GM23248 (cell line): ENCODE data around the gene ZNF213. TPM values are rescaled to one million over a fixed set of nuclear protein-coding genes. Genes with fewer than 3 reads are reported as not detected.

Experiments used
- DNase-seq: peaks from one replicate; pipeline ENCODE4 v3.0.0-alpha.2; 2015
- H2AFZ ChIP-seq: fragments of 200-600 bp; sonication (generic); 2 replicates; pipeline ENCODE4 v1.6.1; 2016; ENCODE audit warnings: antibody characterized with exemption
- H3F3A ChIP-seq: fragments of 200-600 bp; sonication (generic); 2 replicates; pipeline ENCODE4 v1.6.1; 2016; ENCODE audit warnings: mild to moderate bottlenecking, antibody characterized with exemption, mixed run types; ENCODE audit not compliant: insufficient read depth
- H3K27ac ChIP-seq: fragments of 200-600 bp; sonication (generic); 2 replicates; pipeline ENCODE4 v1.5.1; 2016; ENCODE audit warnings: mild to moderate bottlenecking
- H3K27me3 ChIP-seq: fragments of 200-600 bp; sonication (generic); replicated peaks from 2 replicates; pipeline ENCODE4 v1.6.1; 2016; ENCODE audit warnings: mild to moderate bottlenecking; ENCODE audit not compliant: insufficient read depth
- H3K36me3 ChIP-seq: fragments of 200-600 bp; sonication (generic); 2 replicates; pipeline ENCODE4 v1.6.1; 2016; ENCODE audit warnings: low read depth, mild to moderate bottlenecking
- H3K4me1 ChIP-seq: fragments of 200-600 bp; sonication (generic); 2 replicates; pipeline ENCODE4 v1.6.1; 2016; ENCODE audit warnings: mild to moderate bottlenecking; ENCODE audit not compliant: insufficient read depth
- H3K4me2 ChIP-seq: fragments of 200-600 bp; sonication (generic); one replicate; pipeline ENCODE4 v1.6.1; 2016; ENCODE audit warnings: mild to moderate bottlenecking; ENCODE audit not compliant: unreplicated experiment
- H3K4me3 ChIP-seq: fragments of 200-600 bp; sonication (generic); 2 replicates; pipeline ENCODE4 v1.5.1; 2016; ENCODE audit warnings: mild to moderate bottlenecking
- H3K79me2 ChIP-seq: fragments of 200-600 bp; sonication (generic); 2 replicates; pipeline ENCODE4 v1.6.1; 2016; ENCODE audit warnings: mild to moderate bottlenecking; ENCODE audit not compliant: insufficient read depth
- H3K9ac ChIP-seq: fragments of 200-600 bp; sonication (generic); 2 replicates; pipeline ENCODE4 v1.6.1; 2016; ENCODE audit warnings: mild to moderate bottlenecking
- H3K9me2 ChIP-seq: fragments of 200-600 bp; sonication (generic); 2 replicates; pipeline ENCODE4 v1.6.1; 2016; ENCODE audit warnings: mixed run types, mild to moderate bottlenecking, moderate library complexity; ENCODE audit not compliant: insufficient read depth
- H3K9me3 ChIP-seq: fragments of 200-600 bp; sonication (generic); one replicate; pipeline ENCODE4 v1.6.1; 2017; ENCODE audit warnings: low read depth
- H4K20me1 ChIP-seq: fragments of 200-600 bp; sonication (generic); 2 replicates; pipeline ENCODE4 v1.6.0; 2016; ENCODE audit not compliant: insufficient read depth
- EZH2 ChIP-seq: fragments of 200-600 bp; sonication (generic); IDR thresholded peaks from 2 replicates; pipeline ENCODE4 v1.6.1; 2018; ENCODE audit warnings: antibody characterized with exemption, mild to moderate bottlenecking; ENCODE audit not compliant: insufficient read depth, poor library complexity, severe bottlenecking
- EZH2phosphoT487 ChIP-seq: fragments of 200-600 bp; sonication (generic); IDR thresholded peaks from 2 replicates; pipeline ENCODE4 v1.6.1; 2018; ENCODE audit warnings: antibody characterized with exemption, moderate library complexity, mild to moderate bottlenecking, low read depth; ENCODE audit not compliant: insufficient read depth
- WGBS, 2 experiments: methylation state at CpG; one replicate each; pipeline ENCODE4 v1.1.6; 2015 to 2017; ENCODE audit warnings: low lambda C conversion rate in 2 of 2, low coverage in 1 of 2; ENCODE audit errors: missing lambda C conversion rate in 2 of 2; 5-methylcytosine and 5-hydroxymethylcytosine counted together
- in situ Hi-C: fragments of 300-500 bp; cut with MboI; formaldehyde crosslinking; loops from 2 replicates; pipeline ENCODE4 v1.15.0; 2020
- polyA plus RNA-seq: library from polyadenylated mRNA; unstranded; fragments of >200 nt; fragmentation: Nextera tagmentation; extraction: Ambion mirVana; gene quantifications from 2 replicates; pipeline ENCODE4 v1.2.1, GENCODE V29; 2016
- total RNA-seq: library from RNA; depleted of rRNA; stranded (reverse); fragments of >200 nt; shearing (Covaris generic); gene quantifications from 2 replicates; pipeline ENCODE4 v1.2.3, GENCODE V29; 2014

Gene ZNF213
- total and polyA plus RNA-seq, 2 experiments from 2014 or later: 5.3 to 7.3 TPM

GRCh38 chr16:3186946-3187690, 52.3 kb downstream of the ZNF213 start:
- Histone ChIP-seq H3K4me2 (peak overlapping the region; percentile 53), H3K9me3 (no peaks in the 10 kb centered on the region), H3K27me3 (no peaks in the 10 kb centered on the region), H3K9ac (no peak overlapping the region), H3K36me3 (no peaks in the 10 kb centered on the region), H3K79me2 (no peaks in the 10 kb centered on the region), H3K4me1 (peaks cover 6% of the 10 kb centered on the region; the same call in 1 of the 2 replicates), H2AFZ (no peak overlapping the region; the same call in 1 of the 2 replicates), H3K27ac (no peak overlapping the region), H3F3A (peaks cover 18% of the 10 kb centered on the region; the same call in 1 of the 2 replicates), H3K9me2 (no peaks in the 10 kb centered on the region), H3K4me3 (0 out of 2 replicates have a peak overlapping the region, but pooled peaks have one; percentile 79), H4K20me1 (no peaks in the 10 kb centered on the region)
- 74 to 78% methylated on average over 23 of the region's 23 CpGs for WGBS, 2 experiments
- TF ChIP-seq EZH2 (no peak), EZH2phosphoT487 (no peak)
- in situ Hi-C loops: no loop called here
- no peak for DNase-seq

GRCh38 chr16:3187798-3188674, 53.2 kb downstream of the ZNF213 start, which contains the start of gene OR1F1:
Gene OR1F1, plus strand, starts transcription at chr16:3188204.
- Histone ChIP-seq H2AFZ (peak within 1 kb of the TSS; percentile 96), H3K27me3 (no peaks in the 10 kb centered on the region), H3F3A (peaks cover 14% of the 10 kb centered on the region; the same call in 1 of the 2 replicates), H3K9ac (peak within 1 kb of the TSS; percentile 58), H3K4me3 (peak within 1 kb of the TSS; percentile 79), H3K4me1 (peaks cover 6% of the 10 kb centered on the region; the same call in 1 of the 2 replicates), H3K36me3 (no peaks in the 10 kb centered on the region), H3K9me2 (no peaks in the 10 kb centered on the region), H4K20me1 (no peaks in the 10 kb centered on the region), H3K27ac (no peak within 1 kb of the TSS), H3K79me2 (no peaks in the 10 kb centered on the region), H3K9me3 (no peaks in the 10 kb centered on the region), H3K4me2 (peak within 1 kb of the TSS; percentile 77)
- in situ Hi-C loops: no loop called here
- TF ChIP-seq EZH2phosphoT487: no peak
- no peak for TF ChIP-seq EZH2
- 2% methylated on average over 39 to 51 of the region's 51 CpGs for WGBS, 2 experiments
- DNase-seq: peak; percentile 54

DNA sequence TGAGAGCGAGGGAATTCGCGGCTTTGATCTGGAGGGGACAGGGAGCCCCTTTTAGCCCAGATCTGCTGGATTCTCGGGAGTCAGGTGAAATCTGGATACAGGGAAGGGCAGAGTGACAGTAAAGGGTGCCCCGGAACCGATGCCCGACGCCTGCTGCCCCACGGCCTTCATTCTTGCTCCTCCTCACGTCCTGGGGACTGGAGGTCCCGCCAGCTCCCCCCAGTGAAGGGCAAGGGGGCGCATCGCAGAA, 53.8 kb downstream of the ZNF213 start:
- H3K4me3 ChIP-seq: peak overlapping the region; percentile 79
- peak overlapping the region; percentile 77 for H3K4me2 ChIP-seq
- H3K4me1 ChIP-seq: peaks cover 3% of the 10 kb centered on the region; the same call in 1 of the 2 replicates
- no peaks in the 10 kb centered on the region for H3K9me2 ChIP-seq
- no peaks in the 10 kb centered on the region for H3K36me3 ChIP-seq
- H3K27ac ChIP-seq: no peak overlapping the region
- 4 to 5% methylated on average over 11 to 13 of the region's 13 CpGs for WGBS, 2 experiments
- peak overlapping the region; percentile 96 for H2AFZ ChIP-seq
- peak overlapping the region; percentile 58 for H3K9ac ChIP-seq
- H4K20me1 ChIP-seq: no peaks in the 10 kb centered on the region
- no peaks in the 10 kb centered on the region for H3K27me3 ChIP-seq
- H3K9me3 ChIP-seq: no peaks in the 10 kb centered on the region
- peaks cover 14% of the 10 kb centered on the region; the same call in 1 of the 2 replicates for H3F3A ChIP-seq
- no peak for TF ChIP-seq EZH2phosphoT487
- TF ChIP-seq EZH2: no peak
- H3K79me2 ChIP-seq: no peaks in the 10 kb centered on the region
- no peak for DNase-seq
- in situ Hi-C loops: no loop called here
